Forelimb muscle (tissue), 1 donor: ENCODE data around the gene RLF. TPM values are rescaled to one million over a fixed set of nuclear protein-coding genes. Genes with fewer than 3 reads are reported as not detected.

Experiments used
- DNase-seq: peaks from one replicate; pipeline ENCODE4 v3.0.0-alpha.2; 2013; ENCODE audit warnings: low read depth
- polyA plus RNA-seq: library from polyadenylated mRNA; unstranded; fragments of 120-200 nt; gene quantifications from one replicate; pipeline ENCODE4 v1.2.1, GENCODE V29; 2013; ENCODE audit not compliant: insufficient read length

RLF gene
- polyA plus RNA-seq: 13.3 TPM

GRCh38 chr1:40161125-40161887, at the start of gene RLF:
Gene RLF, plus strand, starts transcription at chr1:40161387. Its CDS starts 13 bp downstream, at chr1:40161400.
- peak; percentile 82 for DNase-seq

DNA sequence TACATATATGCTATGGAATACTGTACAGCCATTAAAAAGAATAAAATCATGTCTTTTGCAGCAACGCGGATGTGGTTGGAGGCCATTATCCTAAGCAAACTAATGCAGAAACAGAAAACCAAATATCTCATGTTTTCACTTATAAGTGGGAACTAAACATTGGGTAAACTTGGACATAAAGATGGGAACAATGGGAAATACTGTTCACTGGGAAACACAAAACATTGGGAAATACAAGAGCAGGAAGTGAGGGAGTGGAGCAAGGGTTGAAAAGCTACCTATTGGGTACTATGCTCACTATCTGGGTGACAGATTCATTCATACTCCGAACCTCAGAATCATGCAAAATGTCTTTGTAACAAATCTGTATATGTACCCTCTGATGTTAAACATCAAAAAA, 46.8 kb upstream of the RLF start:
- no peak for DNase-seq

- DNase-seq: no peak
Measured at GRCh38 chr1:40120128-40120527, 41.1 kb upstream of the RLF start.

- DNase-seq: no peak
Measured at GRCh38 chr1:40122855-40123254, 38.3 kb upstream of the RLF start.

DNA sequence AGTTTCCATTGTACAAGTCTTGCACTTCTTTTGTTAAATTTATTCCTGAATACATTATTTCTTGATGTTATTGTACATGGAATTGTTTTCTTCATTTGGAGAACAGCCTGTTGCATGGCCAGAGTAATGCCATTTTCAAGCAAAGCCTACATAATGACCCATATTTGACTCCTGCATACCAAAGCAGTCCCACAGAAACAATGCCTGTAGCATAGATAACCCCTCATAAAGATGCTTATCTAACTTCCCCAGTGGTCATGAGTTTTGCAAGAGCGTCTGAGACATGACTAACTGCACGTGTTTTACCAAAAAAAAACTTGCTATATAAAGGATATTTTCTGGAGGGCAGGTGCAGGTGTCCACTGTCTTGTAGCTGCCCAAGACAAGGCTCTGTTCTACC, 30.3 kb upstream of the RLF start:
- DNase-seq: no peak

GRCh38 chr1:40132383-40133311, 28.5 kb upstream of the RLF start:
- DNase-seq: no peak

GRCh38 chr1:40133312-40133665, 27.9 kb upstream of the RLF start:
- no peak for DNase-seq

DNA sequence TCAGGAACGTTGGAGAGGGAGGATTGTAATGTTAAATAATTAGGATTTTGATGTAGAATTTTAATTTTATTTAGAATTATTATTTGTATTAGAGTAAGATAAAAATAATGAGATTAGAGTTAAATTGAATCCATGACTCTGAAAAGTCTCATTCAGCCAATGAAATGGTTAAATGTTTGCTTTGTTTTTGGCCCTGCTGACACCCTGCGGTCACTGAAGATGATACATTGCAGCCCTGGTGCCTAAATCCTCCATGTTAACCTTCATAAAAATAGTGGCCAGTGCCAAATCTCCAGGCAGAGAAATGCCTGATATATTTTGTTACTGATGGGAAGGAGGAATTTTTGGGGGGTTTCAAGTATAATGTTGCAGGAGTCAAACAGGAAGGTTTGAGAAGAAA, 27.3 kb upstream of the RLF start:
- no peak for DNase-seq

DNA sequence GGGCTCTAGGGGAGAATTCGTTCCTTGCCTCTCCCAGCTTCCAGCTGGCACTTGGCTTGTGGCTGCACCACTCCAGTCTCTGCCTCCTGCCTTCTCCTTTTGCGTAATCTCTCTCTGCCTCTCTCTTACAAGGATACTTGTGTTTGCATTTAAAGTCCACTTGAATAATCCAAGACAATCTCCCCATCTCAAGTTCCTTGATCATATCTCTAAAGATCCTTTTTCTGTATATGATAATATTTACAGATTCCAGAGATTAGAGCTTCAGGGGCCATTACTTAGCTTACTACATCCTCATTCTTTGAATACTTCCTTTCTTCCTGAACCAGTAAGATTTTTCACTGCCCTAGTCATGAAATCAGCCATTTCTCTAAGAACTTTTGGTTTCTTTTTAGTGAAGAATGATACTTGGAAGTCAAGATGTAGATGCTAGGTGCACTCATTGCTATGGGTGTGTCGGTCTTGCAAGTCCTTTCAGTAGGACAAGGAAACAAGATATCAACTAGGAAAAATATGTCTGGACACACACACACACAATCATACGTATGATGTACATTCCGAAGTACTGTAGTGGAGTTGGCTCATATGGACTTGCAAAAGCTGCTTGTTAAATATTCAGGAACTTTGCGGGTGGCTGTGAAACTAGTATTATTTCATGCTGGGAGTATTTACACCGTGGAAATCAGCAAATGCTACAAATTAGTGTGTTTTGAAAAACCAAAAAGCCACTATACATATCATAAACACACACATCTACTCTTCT, 20.8 kb upstream of the RLF start:
- DNase-seq: no peak

DNA sequence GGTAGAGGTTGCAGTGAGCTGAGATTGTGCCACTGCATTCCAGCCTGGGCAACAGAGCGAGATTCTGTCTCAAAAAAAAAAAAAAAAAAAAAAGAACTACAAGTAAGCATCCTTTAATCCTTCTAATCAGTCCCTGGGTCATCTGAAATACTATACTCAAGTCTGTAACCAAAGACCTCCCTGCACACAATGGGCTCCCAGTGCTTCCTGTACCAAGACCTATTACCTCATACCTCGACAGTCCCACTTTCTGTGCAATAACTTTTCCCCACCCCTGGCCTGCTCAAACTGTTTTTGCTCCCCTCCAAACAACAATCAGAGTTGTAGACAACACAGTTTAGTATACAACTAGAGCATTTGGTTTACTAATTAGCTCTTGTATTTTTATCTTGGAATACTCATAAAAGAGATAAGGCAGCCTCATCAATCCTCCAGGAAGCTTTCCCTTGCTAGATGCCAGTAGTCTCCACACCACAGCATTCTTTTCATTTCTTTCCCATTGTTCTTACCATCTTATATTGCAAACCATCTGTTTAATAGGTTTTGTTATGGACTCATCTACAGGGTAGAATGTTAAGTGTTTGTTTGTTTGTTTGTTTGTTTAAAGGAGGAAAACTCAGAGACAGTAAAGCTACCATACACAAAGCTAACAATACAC, 19.2 kb upstream of the RLF start:
- DNase-seq: no peak

DNA sequence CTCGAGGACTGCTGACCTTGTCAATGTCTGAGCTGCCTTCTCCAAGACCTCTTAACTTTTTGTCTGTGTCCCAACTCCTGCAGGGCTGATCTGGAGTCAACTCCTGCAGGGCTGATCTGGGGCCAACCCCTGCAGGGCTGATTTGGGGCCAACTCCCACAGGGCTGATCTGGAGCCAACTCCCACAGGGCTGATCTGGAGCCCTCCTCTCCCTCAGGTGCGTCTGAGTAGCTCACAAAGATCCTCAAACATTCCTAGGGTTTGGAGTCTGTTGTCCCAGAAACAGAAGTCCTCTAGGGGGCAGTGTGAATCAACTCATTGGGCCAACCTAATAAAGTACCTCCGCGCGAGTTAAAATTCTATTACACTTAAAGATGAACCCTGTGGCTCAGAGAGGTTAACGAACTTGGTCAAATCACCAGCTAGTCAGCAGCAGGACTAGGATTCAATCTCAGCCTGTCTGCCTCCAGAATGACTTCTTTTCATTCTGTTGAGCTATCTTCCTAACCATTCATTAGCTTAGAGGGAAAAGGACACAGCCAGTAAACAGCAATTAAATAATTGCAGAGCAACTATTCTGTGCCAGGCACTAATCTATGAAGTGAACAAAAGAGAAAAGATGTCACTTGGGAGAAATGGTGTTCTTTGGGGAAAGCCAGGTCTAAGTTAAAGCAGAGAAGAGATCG, 17.2 kb upstream of the RLF start:
- DNase-seq: peak; percentile 34

GRCh38 chr1:40151457-40152079, 9.6 kb upstream of the RLF start:
- DNase-seq: no peak

- peak; percentile 56 for DNase-seq
Measured at GRCh38 chr1:40153073-40153770, 8.0 kb upstream of the RLF start.

- DNase-seq: no peak
Measured at GRCh38 chr1:40155135-40155534, 6.1 kb upstream of the RLF start.

- DNase-seq: no peak
Measured at GRCh38 chr1:40155910-40156309, 5.3 kb upstream of the RLF start.

DNA sequence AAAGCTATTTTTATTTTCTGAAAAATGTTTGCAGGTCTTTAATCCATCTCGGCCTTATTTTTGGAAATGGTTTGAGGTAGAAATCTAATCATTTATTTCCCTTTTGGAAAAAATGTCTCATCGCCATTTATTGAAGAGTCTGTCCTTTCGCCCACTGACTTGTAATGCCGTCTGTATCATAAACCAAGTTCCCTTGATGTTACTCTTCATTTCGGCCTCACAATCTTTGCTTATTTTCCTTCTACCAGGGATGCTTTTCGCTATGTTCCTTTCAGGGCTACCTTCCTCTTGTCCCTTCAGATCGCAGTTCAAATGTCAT, 422 bp upstream of the RLF start:
- DNase-seq: no peak

DNA sequence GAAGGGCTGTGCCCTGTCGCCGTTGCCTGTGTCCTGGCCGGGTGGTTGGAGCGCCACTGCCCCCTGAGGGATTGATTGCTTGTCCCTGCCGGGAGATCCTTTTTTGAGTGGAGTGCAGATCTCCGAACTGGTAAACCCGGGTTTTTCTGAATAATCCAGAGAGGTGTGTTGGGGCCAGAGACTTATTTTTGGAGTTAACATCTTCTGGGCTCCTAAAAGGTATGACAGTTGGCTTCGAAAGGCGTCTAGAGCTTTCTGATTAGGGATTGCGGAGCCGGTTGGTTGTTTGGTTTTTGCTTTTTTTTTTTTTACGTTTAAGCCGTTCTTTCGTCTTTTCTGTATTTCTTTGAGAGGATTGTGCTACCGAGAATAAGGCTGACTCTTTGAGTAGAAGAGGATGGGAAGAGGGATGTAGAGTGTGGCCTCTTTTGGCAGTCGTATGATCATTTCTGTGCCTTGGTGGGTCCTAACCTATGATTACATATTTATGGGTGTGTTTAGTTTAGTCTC, 756 bp downstream of the RLF start:
- no peak for DNase-seq

GRCh38 chr1:40162753-40163441, 1.7 kb downstream of the RLF start:
- DNase-seq: no peak

- no peak for DNase-seq
Measured at GRCh38 chr1:40167317-40167716, 6.1 kb downstream of the RLF start.
